SK-N-MC (cell line): ENCODE data around the gene SRSF12.
"Not testable (repeated sequence)": the region's sequence is repeated elsewhere in the genome, so short reads cannot be mapped to it uniquely, and the experiment has no call there.

Experiments used
- EZH2 ChIP-seq: fragments of 200-600 bp; sonication (generic); IDR thresholded peaks from one replicate; pipeline ENCODE4 v1.6.1; 2017; ENCODE audit warnings: antibody characterized with exemption
- FOXP2 ChIP-seq: optimal IDR thresholded peaks from 2 replicates; pipeline ENCODE3; 2011; ENCODE audit warnings: mild to moderate bottlenecking, moderate library complexity; ENCODE audit not compliant: insufficient read depth; ENCODE audit errors: extremely low read length, control extremely low read depth
- POLR2AphosphoS5 ChIP-seq: IDR thresholded peaks from 2 replicates; pipeline ENCODE4 v1.6.1; 2012; ENCODE audit warnings: mild to moderate bottlenecking, low read depth, low read length, borderline replicate concordance

DNA sequence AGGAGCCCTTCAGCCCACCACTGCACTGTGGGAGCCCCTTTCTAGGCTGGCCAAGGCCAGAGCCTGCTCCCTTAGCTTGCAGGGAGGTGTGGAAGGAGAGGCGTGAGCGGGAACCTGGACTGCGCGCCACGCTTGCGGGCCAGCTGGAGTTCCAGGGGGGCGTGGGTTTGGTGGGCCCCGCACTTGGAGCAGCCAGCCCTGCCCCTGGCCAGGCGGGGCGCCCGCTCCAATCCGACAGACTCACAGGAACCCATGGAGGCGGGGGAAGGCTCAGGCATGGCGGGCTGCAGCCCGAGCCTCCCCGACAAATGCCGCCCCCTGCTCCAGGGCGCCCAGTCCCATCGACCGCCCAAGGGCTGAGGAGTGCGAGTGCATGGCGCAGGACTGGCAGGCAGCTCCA is 52.9 kb downstream of the SRSF12 start:
- not testable (repeated sequence) for TF ChIP-seq POLR2AphosphoS5, EZH2, FOXP2
